T-helper 17 cell (primary cell): ENCODE data around the gene PHACTR1. TPM values are rescaled to one million over a fixed set of nuclear protein-coding genes. Genes with fewer than 3 reads are reported as not detected.
"Not testable (repeated sequence)": the region's sequence is repeated elsewhere in the genome, so short reads cannot be mapped to it uniquely, and the experiment has no call there.

Experiments
- ATAC-seq: fragments of 150-1000 bp; cut with Tn5 transposase; 2 replicates; pipeline ENCODE4 v1.10.0; 2021; ENCODE audit warnings: mild to moderate bottlenecking, moderate library complexity
- DNase-seq, 3 donors: peaks; one replicate each; pipeline versions ENCODE4 v3.0.0 to v3.0.0-alpha.2; 2020 to 2021
- H3K9me3 ChIP-seq: one replicate; pipeline ENCODE4 v1.7.0; 2013; ENCODE audit warnings: low read length, mild to moderate bottlenecking; ENCODE audit not compliant: control insufficient read depth, poor library complexity, severe bottlenecking
- H3K27ac Mint-ChIP-seq: one replicate; pipeline ENCODE4 v1.8.0; 2022; ENCODE audit warnings: mild to moderate bottlenecking, moderate library complexity, mixed read lengths
- H3K27me3 Mint-ChIP-seq: one replicate; pipeline ENCODE4 v1.8.0; 2022; ENCODE audit warnings: mixed read lengths
- H3K36me3 Mint-ChIP-seq: one replicate; pipeline ENCODE4 v1.8.0; 2022; ENCODE audit warnings: low read depth, mixed read lengths
- H3K4me1 Mint-ChIP-seq: one replicate; pipeline ENCODE4 v1.8.0; 2022; ENCODE audit warnings: mild to moderate bottlenecking, mixed read lengths
- H3K4me3 Mint-ChIP-seq: one replicate; pipeline ENCODE4 v1.8.0; 2022; ENCODE audit warnings: mild to moderate bottlenecking, moderate library complexity, mixed read lengths
- total RNA-seq, 4 donors: library from RNA in 2 of 4; stranded (reverse) in 2 of 4; gene quantifications; one replicate each; pipeline ENCODE4 v1.2.3 and lab custom pipeline; 2022 to 2026

Gene PHACTR1
- total RNA-seq, 2 donors from 2014 or later = 2.8 to 11.1 TPM

GRCh38 chr6:12760226-12760625 is 43.7 kb downstream of the PHACTR1 start:
- no peak overlapping the region for H3K4me3 Mint-ChIP-seq
- peaks cover 2% of the 10 kb centered on the region for H3K36me3 Mint-ChIP-seq
- ATAC-seq (no peak), DNase-seq (no peak)
- H3K27me3 Mint-ChIP-seq = no peaks in the 10 kb centered on the region
- H3K9me3 ChIP-seq = no peaks in the 10 kb centered on the region
- H3K27ac Mint-ChIP-seq = no peak overlapping the region
- H3K4me1 Mint-ChIP-seq = no peaks in the 10 kb centered on the region

- no peak for ATAC-seq
Observed at GRCh38 chr6:12760911-12761310, 44.3 kb downstream of the PHACTR1 start.

GRCh38 chr6:12761376-12762115 is 45.0 kb downstream of the PHACTR1 start:
- Mint-ChIP-seq H3K27ac (no peak overlapping the region), H3K4me1 (no peaks in the 10 kb centered on the region), H3K4me3 (no peak overlapping the region), H3K27me3 (no peaks in the 10 kb centered on the region), H3K36me3 (peaks cover 2% of the 10 kb centered on the region)
- DNase-seq = no peak
- no peaks in the 10 kb centered on the region for H3K9me3 ChIP-seq
- no peak for ATAC-seq

More at GRCh38 chr6:12760911-12761310, 44.3 kb downstream of the PHACTR1 start:
- H3K9me3 ChIP-seq = no peaks in the 10 kb centered on the region
- no peak for DNase-seq
- Mint-ChIP-seq H3K27me3 (no peaks in the 10 kb centered on the region), H3K27ac (no peak overlapping the region), H3K4me1 (no peaks in the 10 kb centered on the region), H3K4me3 (no peak overlapping the region), H3K36me3 (peaks cover 2% of the 10 kb centered on the region)

DNA sequence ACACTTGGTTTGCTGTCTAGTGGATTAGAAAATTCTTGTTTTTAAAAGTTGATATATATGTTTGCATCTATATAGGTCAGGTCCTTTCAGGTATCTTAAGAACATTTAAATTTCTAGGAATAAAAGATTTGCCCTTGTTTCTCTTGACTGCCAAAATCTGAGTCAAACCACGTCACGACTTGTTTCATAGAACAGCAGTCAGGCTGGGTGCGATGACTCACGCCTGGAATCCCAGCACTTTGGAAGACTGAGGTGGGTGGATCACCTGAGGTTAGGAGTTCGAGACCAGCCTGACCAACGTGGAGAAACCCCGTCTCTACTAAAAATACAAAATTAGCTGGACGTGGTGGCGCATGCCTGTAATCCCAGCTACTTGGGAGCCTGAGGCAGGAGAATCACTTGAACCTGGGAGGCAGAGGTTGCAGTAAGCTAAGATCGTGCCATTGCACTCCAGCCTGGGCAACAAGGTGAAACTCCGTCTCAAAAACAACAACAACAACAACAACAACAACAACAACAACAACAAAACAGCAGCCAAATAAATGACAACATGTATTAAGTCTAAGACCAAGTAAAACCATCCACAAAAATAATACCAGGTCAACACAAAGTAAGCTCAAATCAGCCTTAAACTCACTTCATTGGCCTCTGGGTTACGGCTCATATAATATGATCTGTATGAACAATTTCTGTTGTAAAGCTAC is 46.3 kb downstream of the PHACTR1 start:
- H3K4me3 Mint-ChIP-seq, H3K36me3 Mint-ChIP-seq, ATAC-seq, DNase-seq, H3K27ac Mint-ChIP-seq, H3K4me1 Mint-ChIP-seq, H3K9me3 ChIP-seq, H3K27me3 Mint-ChIP-seq: not testable (repeated sequence)

DNA sequence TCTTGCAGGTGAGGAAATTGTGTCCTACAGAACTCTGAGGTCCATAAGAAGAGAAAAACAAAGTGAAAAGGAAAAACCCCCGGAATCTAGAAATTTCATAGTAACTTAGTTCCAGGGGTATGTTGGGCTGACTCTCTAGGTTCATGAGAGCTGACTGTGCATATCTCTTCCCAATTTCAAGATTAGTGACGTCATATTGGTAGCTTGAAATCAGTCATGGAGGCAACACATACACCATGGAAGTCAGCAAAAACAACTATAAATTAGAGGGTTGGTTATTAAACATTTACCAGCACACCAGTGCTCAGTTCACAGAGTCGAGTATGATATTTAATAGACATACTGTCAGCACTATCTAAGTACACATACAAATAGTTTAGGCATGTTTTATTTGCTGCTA is 49.8 kb downstream of the PHACTR1 start:
- Mint-ChIP-seq H3K27me3 (peaks cover 8% of the 10 kb centered on the region), H3K27ac (no peak overlapping the region), H3K4me1 (no peaks in the 10 kb centered on the region), H3K36me3 (no peaks in the 10 kb centered on the region), H3K4me3 (no peak overlapping the region)
- DNase-seq = no peak
- H3K9me3 ChIP-seq = no peaks in the 10 kb centered on the region
- no peak for ATAC-seq

GRCh38 chr6:12767016-12767415 is 50.4 kb downstream of the PHACTR1 start:
- no peaks in the 10 kb centered on the region for H3K9me3 ChIP-seq
- H3K27me3 Mint-ChIP-seq = peaks cover 8% of the 10 kb centered on the region
- ATAC-seq = no peak
- H3K27ac Mint-ChIP-seq = no peak overlapping the region
- DNase-seq = no peak
- H3K36me3 Mint-ChIP-seq = no peaks in the 10 kb centered on the region
- H3K4me3 Mint-ChIP-seq = no peak overlapping the region
- no peaks in the 10 kb centered on the region for H3K4me1 Mint-ChIP-seq

GRCh38 chr6:12769556-12770256 is 53.1 kb downstream of the PHACTR1 start:
- DNase-seq (no peak), ATAC-seq (no peak)
- Mint-ChIP-seq H3K27me3 (peaks cover 18% of the 10 kb centered on the region), H3K36me3 (no peaks in the 10 kb centered on the region), H3K4me3 (no peak overlapping the region), H3K4me1 (no peaks in the 10 kb centered on the region), H3K27ac (no peak overlapping the region)
- H3K9me3 ChIP-seq = no peaks in the 10 kb centered on the region

DNA sequence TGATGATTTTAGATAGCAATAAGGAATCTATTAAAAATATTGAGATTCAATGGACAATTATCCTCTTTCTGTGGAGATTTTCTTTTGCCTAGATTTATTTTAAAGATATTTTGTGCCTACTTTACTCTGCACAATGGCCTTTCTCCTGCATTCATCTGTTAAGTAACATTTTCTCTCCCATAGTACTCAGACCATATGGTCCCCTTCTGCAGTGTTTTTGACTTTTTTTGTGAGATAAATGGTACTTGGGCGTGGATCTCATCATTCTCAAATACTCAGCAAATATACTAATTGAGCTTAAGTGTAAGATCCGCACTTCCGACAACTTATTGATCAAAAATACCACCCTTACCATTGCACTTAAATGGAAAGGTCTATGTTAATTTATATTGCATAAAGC is 55.8 kb downstream of the PHACTR1 start:
- no peaks in the 10 kb centered on the region for H3K4me1 Mint-ChIP-seq

DNA sequence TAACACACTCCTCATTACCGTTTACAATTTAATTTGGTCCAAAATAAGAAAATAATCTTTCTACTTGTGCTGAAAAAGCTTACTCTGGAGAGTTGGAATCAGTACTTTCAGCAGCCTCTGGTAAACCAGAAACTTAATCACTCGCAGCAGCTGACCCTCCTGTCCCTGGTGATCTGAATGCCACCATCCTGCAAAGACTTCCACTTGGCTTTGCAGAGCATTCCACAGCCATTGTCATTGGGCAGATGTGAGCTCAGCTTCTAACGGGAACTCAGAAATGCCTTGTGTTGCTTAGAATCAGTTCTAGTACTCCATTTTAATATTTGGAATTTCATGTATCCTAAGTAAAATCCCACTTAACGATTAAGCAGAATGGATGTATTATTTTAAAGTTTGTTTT is 59.7 kb downstream of the PHACTR1 start:
- DNase-seq = no peak
- Mint-ChIP-seq H3K4me1 (no peaks in the 10 kb centered on the region), H3K4me3 (no peak overlapping the region), H3K27ac (no peak overlapping the region), H3K27me3 (peaks cover 29% of the 10 kb centered on the region), H3K36me3 (peaks cover 2% of the 10 kb centered on the region)
- no peak for ATAC-seq
- no peaks in the 10 kb centered on the region for H3K9me3 ChIP-seq

More for the DNA sequence above, 55.8 kb downstream of the PHACTR1 start:
- Mint-ChIP-seq H3K4me3 (no peak overlapping the region), H3K36me3 (no peaks in the 10 kb centered on the region), H3K27ac (no peak overlapping the region), H3K27me3 (peaks cover 26% of the 10 kb centered on the region)
- no peak for ATAC-seq
- no peak for DNase-seq
- no peaks in the 10 kb centered on the region for H3K9me3 ChIP-seq

DNA sequence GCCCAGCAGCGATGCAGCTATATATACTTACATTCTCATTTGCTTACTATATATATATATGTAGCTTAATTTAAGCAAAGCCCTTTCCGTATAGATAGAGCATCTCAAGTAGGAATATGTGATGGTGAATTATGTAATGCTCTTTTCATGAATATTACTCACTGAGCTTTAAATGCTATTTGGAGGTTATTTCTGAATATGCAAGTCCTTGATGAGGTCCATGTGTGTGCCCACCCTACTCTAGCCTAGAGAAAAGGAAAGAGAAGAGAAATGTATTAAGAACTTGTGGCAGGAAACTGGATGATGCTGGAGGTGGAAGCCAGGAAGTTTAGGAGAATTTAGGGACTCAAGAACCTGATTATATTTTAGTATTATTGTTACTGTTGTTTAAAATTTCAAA is 63.2 kb downstream of the PHACTR1 start:
- H3K4me1 Mint-ChIP-seq = no peaks in the 10 kb centered on the region

GRCh38 chr6:12782136-12782535 is 65.6 kb downstream of the PHACTR1 start:
- no peaks in the 10 kb centered on the region for H3K9me3 ChIP-seq
- Mint-ChIP-seq H3K36me3 (peaks cover 2% of the 10 kb centered on the region), H3K27me3 (peaks cover 18% of the 10 kb centered on the region), H3K4me3 (no peak overlapping the region), H3K27ac (no peak overlapping the region), H3K4me1 (no peaks in the 10 kb centered on the region)
- ATAC-seq (no peak), DNase-seq (no peak)

More for the DNA sequence above, 63.2 kb downstream of the PHACTR1 start:
- no peak for ATAC-seq
- Mint-ChIP-seq H3K4me3 (no peak overlapping the region), H3K27me3 (peaks cover 26% of the 10 kb centered on the region), H3K36me3 (peaks cover 2% of the 10 kb centered on the region), H3K27ac (no peak overlapping the region)
- no peak for DNase-seq
- no peaks in the 10 kb centered on the region for H3K9me3 ChIP-seq

GRCh38 chr6:12785301-12785700 is 68.7 kb downstream of the PHACTR1 start:
- no peak overlapping the region for H3K27ac Mint-ChIP-seq
- H3K4me1 Mint-ChIP-seq = no peaks in the 10 kb centered on the region
- DNase-seq = no peak
- H3K9me3 ChIP-seq = no peaks in the 10 kb centered on the region
- H3K36me3 Mint-ChIP-seq = no peaks in the 10 kb centered on the region
- peaks cover 12% of the 10 kb centered on the region for H3K27me3 Mint-ChIP-seq
- no peak overlapping the region for H3K4me3 Mint-ChIP-seq
- no peak for ATAC-seq

DNA sequence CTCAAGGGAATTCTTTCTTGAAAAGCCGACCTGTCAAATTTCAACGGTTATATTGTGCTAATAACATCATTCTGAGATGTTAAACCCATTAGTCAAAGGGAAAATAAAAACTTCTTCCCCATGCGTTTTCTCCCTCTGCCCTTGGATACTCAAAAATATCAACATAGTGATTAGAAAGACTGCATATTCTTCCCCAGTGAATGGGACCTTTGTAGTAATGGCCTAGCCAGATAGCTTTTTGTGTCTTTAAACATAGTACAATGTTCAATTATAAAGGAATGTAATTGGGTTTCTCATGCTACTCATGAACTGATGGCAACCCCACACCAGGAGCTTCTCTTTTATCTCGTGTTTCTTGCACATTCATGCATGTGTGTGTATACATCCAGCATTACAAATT is 69.4 kb downstream of the PHACTR1 start:
- ATAC-seq = no peak
- Mint-ChIP-seq H3K36me3 (no peaks in the 10 kb centered on the region), H3K27me3 (peaks cover 18% of the 10 kb centered on the region), H3K4me1 (no peaks in the 10 kb centered on the region), H3K4me3 (no peak overlapping the region), H3K27ac (no peak overlapping the region)
- no peaks in the 10 kb centered on the region for H3K9me3 ChIP-seq
- no peak for DNase-seq
